ENCODE data around the gene DGCR2.

DNA sequence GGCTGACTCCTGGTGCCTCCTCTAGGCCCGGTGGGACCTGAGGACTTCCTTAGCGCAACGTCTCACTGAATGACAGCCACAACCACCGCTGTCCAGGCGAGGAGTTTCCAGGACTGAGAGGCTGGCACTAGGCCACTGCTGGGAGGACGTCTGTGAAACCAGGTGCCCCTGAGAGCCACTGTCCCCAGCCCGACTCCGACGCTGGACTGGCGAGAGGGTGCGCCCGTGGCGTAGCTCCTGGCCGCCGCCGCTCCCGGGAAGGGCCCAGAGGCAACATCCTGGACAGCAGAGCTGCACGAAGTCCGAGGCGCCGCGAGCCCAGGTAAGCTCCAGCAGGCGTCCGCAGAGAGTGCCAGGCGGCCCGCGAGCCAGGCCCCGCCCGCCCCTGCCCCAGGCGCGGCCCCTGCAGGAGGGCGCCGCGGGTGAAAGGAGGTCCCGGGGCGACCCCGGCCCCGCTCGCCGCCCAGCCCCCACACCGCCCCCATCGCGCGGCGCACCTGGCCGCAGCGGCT lies 525 bp downstream of the DGCR2 start:
- TF ChIP-seq, protein P1, sequence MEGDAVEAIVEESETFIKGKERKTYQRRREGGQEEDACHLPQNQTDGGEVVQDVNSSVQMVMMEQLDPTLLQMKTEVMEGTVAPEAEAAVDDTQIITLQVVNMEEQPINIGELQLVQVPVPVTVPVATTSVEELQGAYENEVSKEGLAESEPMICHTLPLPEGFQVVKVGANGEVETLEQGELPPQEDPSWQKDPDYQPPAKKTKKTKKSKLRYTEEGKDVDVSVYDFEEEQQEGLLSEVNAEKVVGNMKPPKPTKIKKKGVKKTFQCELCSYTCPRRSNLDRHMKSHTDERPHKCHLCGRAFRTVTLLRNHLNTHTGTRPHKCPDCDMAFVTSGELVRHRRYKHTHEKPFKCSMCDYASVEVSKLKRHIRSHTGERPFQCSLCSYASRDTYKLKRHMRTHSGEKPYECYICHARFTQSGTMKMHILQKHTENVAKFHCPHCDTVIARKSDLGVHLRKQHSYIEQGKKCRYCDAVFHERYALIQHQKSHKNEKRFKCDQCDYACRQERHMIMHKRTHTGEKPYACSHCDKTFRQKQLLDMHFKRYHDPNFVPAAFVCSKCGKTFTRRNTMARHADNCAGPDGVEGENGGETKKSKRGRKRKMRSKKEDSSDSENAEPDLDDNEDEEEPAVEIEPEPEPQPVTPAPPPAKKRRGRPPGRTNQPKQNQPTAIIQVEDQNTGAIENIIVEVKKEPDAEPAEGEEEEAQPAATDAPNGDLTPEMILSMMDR (IDR thresholded peaks at IDR 0.05): no peak
- TF ChIP-seq EZH2 (IDR thresholded peaks at IDR 0.05) (no peak), EZH2phosphoT487 (IDR thresholded peaks at IDR 0.05) (no peak)
